H1 (cell line): Measurements from ENCODE around the gene MAN1C1. TPM values are rescaled to one million over a fixed set of nuclear protein-coding genes. Genes with fewer than 3 reads are reported as not detected.

Experiments
- CTCF ChIA-PET: fragments of 300-600 bp; sonication (Branson Sonifier 250); formaldehyde crosslinking; loops from one replicate; lab custom pipeline; 2021; ENCODE audit not compliant: partially characterized antibody; lab: Charles Lee
- POLR2A ChIA-PET: fragments of 300-600 bp; sonication (Branson Sonifier 250); formaldehyde crosslinking; loops from one replicate; lab custom pipeline; 2021; ENCODE audit warnings: inconsistent platforms; ENCODE audit not compliant: partially characterized antibody; lab: Charles Lee
- DNase-seq, 2 experiments: peaks; one replicate each; pipeline versions ENCODE4 v3.0.0 to v3.0.0-alpha.2; 2010 to 2022; ENCODE audit warnings: low spot score in 2 of 2, low read depth in 1 of 2, mixed read lengths in 1 of 2
- FAIRE-seq: peaks from 2 replicates; lab custom pipeline; 2011; peaks lifted over from hg19 to GRCh38; lab: Jason Lieb, UNC
- H2AFZ ChIP-seq: 2 replicates; pipeline ENCODE4 v1.8.1; 2012; ENCODE audit warnings: low read length, inconsistent platforms
- H2AK5ac ChIP-seq: 2 replicates; pipeline ENCODE4 v1.6.1; 2013; ENCODE audit warnings: low read depth, low read length
- H2BK120ac ChIP-seq: replicated peaks from 2 replicates; pipeline ENCODE3; 2013; ENCODE audit warnings: low read depth, low read length, inconsistent platforms
- H2BK12ac ChIP-seq: 2 replicates; pipeline ENCODE4 v1.6.1; 2013; ENCODE audit warnings: low read depth, low read length
- H2BK15ac ChIP-seq: 2 replicates; pipeline ENCODE4 v1.6.1; 2013; ENCODE audit warnings: low read length
- H2BK20ac ChIP-seq: 2 replicates; pipeline ENCODE4 v1.6.1; 2013; ENCODE audit warnings: low read length
- H2BK5ac ChIP-seq: 2 replicates; pipeline ENCODE4 v1.6.1; 2013; ENCODE audit warnings: low read depth, low read length
- H3K14ac ChIP-seq: 2 replicates; pipeline ENCODE4 v1.6.1; 2013; ENCODE audit warnings: inconsistent platforms; ENCODE audit not compliant: insufficient read length
- H3K18ac ChIP-seq: 2 replicates; pipeline ENCODE4 v1.6.1; 2013; ENCODE audit warnings: low read length; ENCODE audit errors: extremely low read depth
- H3K23ac ChIP-seq: 2 replicates; pipeline ENCODE4 v1.6.1; 2013; ENCODE audit warnings: inconsistent platforms; ENCODE audit not compliant: insufficient read length
- H3K23me2 ChIP-seq: 2 replicates; pipeline ENCODE4 v1.6.1; 2013; ENCODE audit warnings: low read depth, low read length
- H3K27ac ChIP-seq: 2 replicates; pipeline ENCODE4 v1.6.1; 2011; ENCODE audit warnings: low read depth, low read length, inconsistent platforms
- H3K27me3 ChIP-seq, 4 experiments: replicated peaks in 1 of 4; 1 replicate in 1 of 4; 2 replicates in 3 of 4; pipeline versions ENCODE4 v1.6.1 to v1.8.1; 2011 to 2013; ENCODE audit warnings: low read length in 3 of 4, mild to moderate bottlenecking in 3 of 4, inconsistent platforms in 2 of 4, mixed read lengths in 2 of 4, moderate library complexity in 1 of 4; ENCODE audit not compliant: control insufficient read depth in 3 of 4, insufficient read depth in 3 of 4; ENCODE audit errors: extremely low read depth in 1 of 4
- H3K36me3 ChIP-seq, 4 experiments: 2 replicates each; pipeline versions ENCODE4 v1.6.1 to v1.8.1; 2011 to 2013; ENCODE audit warnings: mild to moderate bottlenecking in 4 of 4, low read length in 3 of 4, moderate library complexity in 2 of 4, control low read depth in 1 of 4, inconsistent platforms in 1 of 4; ENCODE audit not compliant: insufficient read depth in 4 of 4, control insufficient read depth in 2 of 4
- H3K4ac ChIP-seq: replicated peaks from 2 replicates; pipeline ENCODE3; 2013; ENCODE audit warnings: low read length, low read depth, mixed read lengths, inconsistent platforms; ENCODE audit not compliant: insufficient read length
- H3K4me1 ChIP-seq, 4 experiments: replicated peaks in 1 of 4; 1 replicate in 1 of 4; 2 replicates in 3 of 4; pipeline versions ENCODE4 v1.6.1 to v1.8.1; 2011 to 2013; ENCODE audit warnings: low read length in 3 of 4, inconsistent platforms in 2 of 4, mixed read lengths in 1 of 4; ENCODE audit not compliant: insufficient read depth in 4 of 4, control insufficient read depth in 3 of 4
- H3K4me2 ChIP-seq, 2 experiments: 2 replicates each; pipeline versions ENCODE4 v1.6.1 to v1.8.1; 2011 to 2013; ENCODE audit warnings: low read depth in 2 of 2, low read length in 2 of 2, control low read depth in 1 of 2, inconsistent platforms in 1 of 2, mild to moderate bottlenecking in 1 of 2; ENCODE audit not compliant: insufficient read depth in 1 of 2
- H3K4me3 ChIP-seq, 4 experiments: fragments of 200-600, 300-600 bp in 1 of 4; sonication (generic), shearing (Covaris generic), sonication (Bioruptor Twin) in 1 of 4; 2 replicates each; pipeline versions ENCODE4 v1.5.1 to v1.8.1; 2011 to 2016; ENCODE audit warnings: low read length in 4 of 4, low read depth in 3 of 4, control low read depth in 2 of 4, inconsistent platforms in 2 of 4, mild to moderate bottlenecking in 2 of 4, mixed read lengths in 1 of 4, moderate library complexity in 1 of 4; ENCODE audit not compliant: insufficient read depth in 2 of 4; ENCODE audit errors: extremely low read depth in 1 of 4
- H3K56ac ChIP-seq: replicated peaks from 2 replicates; pipeline ENCODE3; 2013; ENCODE audit warnings: low read depth, mild to moderate bottlenecking, mixed read lengths, low read length, inconsistent platforms; ENCODE audit not compliant: insufficient read length
- H3K79me1 ChIP-seq: 2 replicates; pipeline ENCODE4 v1.6.1; 2013; ENCODE audit warnings: low read depth, low read length, control low read depth
- H3K79me2 ChIP-seq, 2 experiments: 2 replicates each; pipeline versions ENCODE4 v1.6.1 to v1.8.1; 2012 to 2013; ENCODE audit warnings: low read length in 2 of 2, mild to moderate bottlenecking in 2 of 2, inconsistent platforms in 1 of 2; ENCODE audit not compliant: insufficient read depth in 2 of 2, control insufficient read depth in 1 of 2
- H3K9ac ChIP-seq, 4 experiments: replicated peaks in 1 of 4; 1 replicate in 1 of 4; 2 replicates in 3 of 4; pipeline versions ENCODE4 v1.6.1 to v1.8.1; 2011 to 2013; ENCODE audit warnings: low read depth in 3 of 4, low read length in 3 of 4, control low read depth in 2 of 4, mild to moderate bottlenecking in 2 of 4, moderate library complexity in 2 of 4, inconsistent platforms in 1 of 4; ENCODE audit errors: extremely low read depth in 1 of 4
- H3K9me3 ChIP-seq, 2 experiments: 2 replicates each; pipeline versions ENCODE4 v1.6.1 to v1.8.1; 2012 to 2013; ENCODE audit warnings: mild to moderate bottlenecking in 2 of 2, moderate library complexity in 2 of 2, control low read depth in 1 of 2, inconsistent platforms in 1 of 2, low read depth in 1 of 2, low read length in 1 of 2, mixed read lengths in 1 of 2; ENCODE audit not compliant: insufficient read depth in 2 of 2
- H4K20me1 ChIP-seq, 2 experiments: replicated peaks in 1 of 2; 2 replicates each; pipeline versions ENCODE3 to v1.8.1; 2011 to 2013; ENCODE audit warnings: inconsistent platforms in 2 of 2, low read length in 2 of 2, mild to moderate bottlenecking in 1 of 2; ENCODE audit not compliant: insufficient read depth in 2 of 2, control insufficient read depth in 1 of 2
- H4K5ac ChIP-seq: 2 replicates; pipeline ENCODE4 v1.6.1; 2013; ENCODE audit warnings: low read length, low read depth, mixed read lengths, inconsistent platforms; ENCODE audit not compliant: insufficient read length
- H4K8ac ChIP-seq: 2 replicates; pipeline ENCODE4 v1.8.0; 2013; ENCODE audit warnings: mild to moderate bottlenecking, moderate library complexity, low read length, inconsistent platforms; ENCODE audit not compliant: insufficient read depth; ENCODE audit errors: extremely low read depth
- H4K91ac ChIP-seq: replicated peaks from 2 replicates; pipeline ENCODE3; 2013; ENCODE audit warnings: low read length, mixed read lengths, inconsistent platforms; ENCODE audit not compliant: insufficient read length
- CEBPB ChIP-seq: IDR thresholded peaks from 2 replicates; pipeline ENCODE4 v1.6.1; 2012; ENCODE audit warnings: low read depth, low read length
- CHD1 ChIP-seq: IDR thresholded peaks from 2 replicates; pipeline ENCODE4 v1.6.1; 2012; ENCODE audit warnings: low read depth, low read length, improper control_type of control experiment
- CREB1 ChIP-seq: IDR thresholded peaks from 2 replicates; pipeline ENCODE4 v1.6.1; 2012; ENCODE audit warnings: inconsistent platforms
- HDAC6 ChIP-seq: IDR thresholded peaks from one replicate; pipeline ENCODE4 v1.7.1; 2012; ENCODE audit warnings: low read depth, mild to moderate bottlenecking, inconsistent platforms, low read length, moderate library complexity
- JUN ChIP-seq: IDR thresholded peaks from 2 replicates; pipeline ENCODE4 v1.6.1; 2011; ENCODE audit warnings: low read depth, mild to moderate bottlenecking, improper control_type of control experiment, low read length
- KDM5A ChIP-seq: fragments of 200-600 bp; IDR thresholded peaks from 2 replicates; pipeline ENCODE4 v1.7.1; 2012; ENCODE audit warnings: mild to moderate bottlenecking, low read length, inconsistent platforms, mixed read lengths
- RBBP5 ChIP-seq: IDR thresholded peaks from 2 replicates; pipeline ENCODE4 v1.7.1; 2012; ENCODE audit warnings: low read depth, mild to moderate bottlenecking, inconsistent platforms, low read length, moderate library complexity, borderline replicate concordance
- SAP30 ChIP-seq: fragments of 300-600 bp; sonication (generic); IDR thresholded peaks from 2 replicates; pipeline ENCODE4 v1.7.1; 2012; ENCODE audit warnings: low read length, moderate library complexity, mild to moderate bottlenecking, inconsistent platforms; ENCODE audit not compliant: insufficient read depth, insufficient replicate concordance
- SUZ12 ChIP-seq: fragments of 200-600 bp; sonication (generic); IDR thresholded peaks from 2 replicates; pipeline ENCODE4 v1.6.1; 2012; ENCODE audit warnings: mild to moderate bottlenecking, inconsistent platforms, low read length, moderate library complexity, mixed read lengths
- TAF7 ChIP-seq: optimal IDR thresholded peaks from 2 replicates; pipeline ENCODE3; 2011; ENCODE audit warnings: low read depth, mild to moderate bottlenecking, inconsistent platforms, low read length, moderate library complexity, borderline replicate concordance
- TBP ChIP-seq: IDR thresholded peaks from 2 replicates; pipeline ENCODE4 v1.6.1; 2011; ENCODE audit warnings: low read depth, low read length, improper control_type of control experiment
- WGBS, 2 experiments: shearing (Covaris generic) in 1 of 2; methylation state at CpG; one replicate each; pipeline versions ENCODE4 v1.1.6 to v1.1.7; 2013 to 2015; ENCODE audit warnings: low lambda C conversion rate in 2 of 2, mixed read lengths in 2 of 2, inconsistent platforms in 1 of 2, low coverage in 1 of 2, missing lambda C conversion rate in 1 of 2; ENCODE audit not compliant: insufficient replicate concordance in 2 of 2, insufficient coverage in 1 of 2, insufficient read length in 1 of 2; ENCODE audit errors: extremely low coverage in 1 of 2, missing lambda C conversion rate in 1 of 2; 5-methylcytosine and 5-hydroxymethylcytosine counted together
- polyA plus RNA-seq, 7 experiments: library from polyadenylated mRNA; depleted of rRNA in 3 of 7; stranded (reverse) in 5 of 7; unstranded in 2 of 7; fragments of >200 nt in 5 of 7; fragments of 200-250 nt in 2 of 7; gene quantifications; 1 replicate in 5 of 7; 2 replicates in 1 of 7; 4 replicates in 1 of 7; pipeline versions ENCODE4 v1.2.1 to v1.2.3, GENCODE V29; 2011 to 2013; ENCODE audit warnings: missing spikeins in 2 of 7, mixed read lengths in 2 of 7
- total RNA-seq: library from RNA; stranded (reverse); fragmentation: NEBNext Ultra II Directional; extraction: Animal tissue kit (Norgen Biotek cat#: 25700); gene quantifications from 2 replicates; pipeline ENCODE4 v1.2.1, GENCODE V29; 2021

The MAN1C1 gene
- total and polyA plus RNA-seq, 2 of the 8 experiments (the other 6 are each of a cell fraction or from before 2014, with no cell fraction given) = 7.8 to 15.2 TPM

GRCh38 chr1:25706146-25707089, 89.8 kb downstream of the MAN1C1 start:
- Histone ChIP-seq H4K20me1 (no peaks in the 10 kb centered on the region), H4K91ac (peak overlapping the region; percentile 61), H3K4me2 (peak overlapping the region; percentile 62 to 85; a peak in 3 of 4 replicates), H2BK15ac (no peak overlapping the region; the same call in 1 of the 2 replicates), H3K36me3 (no peaks in the 10 kb centered on the region), H4K8ac (no peak overlapping the region), H3K9ac (no peak overlapping the region; a peak in 1 of 7 replicates), H3K56ac (no peak overlapping the region), H2BK5ac (peak overlapping the region; percentile 68; the same call in 1 of the 2 replicates), H3K27me3 (no peaks in the 10 kb centered on the region), H3K4ac (peak overlapping the region; percentile 71), H3K4me3 (peak overlapping the region in 1 of 4 experiments; percentile 48; a peak in 1 of 8 replicates), H3K79me1 (no peaks in the 10 kb centered on the region), H3K9me3 (no peaks in the 10 kb centered on the region), H3K18ac (peak overlapping the region; percentile 97), H3K79me2 (no peaks in the 10 kb centered on the region), H3K23ac (no peak overlapping the region), H3K23me2 (no peaks in the 10 kb centered on the region), H2BK20ac (peak overlapping the region; percentile 94), H2BK12ac (peak overlapping the region; percentile 41), H4K5ac (peak overlapping the region; percentile 28), H3K4me1 (peaks cover 31 to 43% (median 37%) of the 10 kb centered on the region in 4 experiments), H2AFZ (no peak overlapping the region), H3K14ac (no peak overlapping the region), H3K27ac (peak overlapping the region; percentile 24), H2AK5ac (peak overlapping the region; percentile 32; the same call in 1 of the 2 replicates), H2BK120ac (peak overlapping the region; percentile 45)
- ChIA-PET CTCF (interaction anchor here (0.8 to 2.7 kb wide), 6 partner anchors 9 to 98 kb away, joined by 3 to 8 read pairs (median 4); no protein-coding TSS in a partner anchor), POLR2A (interaction anchor here (0.8 to 2.5 kb wide), 5 partner anchors 9 to 37 kb away, joined by 3 to 13 read pairs (median 5); no protein-coding TSS in a partner anchor)
- DNase-seq (no peak), FAIRE-seq (peak; percentile 7)
- 87% methylated on average over 8 of the region's 8 CpGs; no CpG with 5 or more reads in 1 of the 2 experiments for WGBS, 2 experiments
- TF ChIP-seq HDAC6 (no peak), TBP (no peak), CHD1 (no peak), SAP30 (no peak), RBBP5 (no peak), KDM5A (no peak), JUN (no peak), TAF7 (no peak), CREB1 (no peak), CEBPB (no peak), SUZ12 (no peak)
